Measurements from ENCODE around the gene DMWD. TPM values are rescaled to one million over a fixed set of nuclear protein-coding genes. Genes with fewer than 3 reads are reported as not detected.

The DMWD gene
- total RNA-seq, 1 experiment from 2014 or later: 44.3 TPM

DNA sequence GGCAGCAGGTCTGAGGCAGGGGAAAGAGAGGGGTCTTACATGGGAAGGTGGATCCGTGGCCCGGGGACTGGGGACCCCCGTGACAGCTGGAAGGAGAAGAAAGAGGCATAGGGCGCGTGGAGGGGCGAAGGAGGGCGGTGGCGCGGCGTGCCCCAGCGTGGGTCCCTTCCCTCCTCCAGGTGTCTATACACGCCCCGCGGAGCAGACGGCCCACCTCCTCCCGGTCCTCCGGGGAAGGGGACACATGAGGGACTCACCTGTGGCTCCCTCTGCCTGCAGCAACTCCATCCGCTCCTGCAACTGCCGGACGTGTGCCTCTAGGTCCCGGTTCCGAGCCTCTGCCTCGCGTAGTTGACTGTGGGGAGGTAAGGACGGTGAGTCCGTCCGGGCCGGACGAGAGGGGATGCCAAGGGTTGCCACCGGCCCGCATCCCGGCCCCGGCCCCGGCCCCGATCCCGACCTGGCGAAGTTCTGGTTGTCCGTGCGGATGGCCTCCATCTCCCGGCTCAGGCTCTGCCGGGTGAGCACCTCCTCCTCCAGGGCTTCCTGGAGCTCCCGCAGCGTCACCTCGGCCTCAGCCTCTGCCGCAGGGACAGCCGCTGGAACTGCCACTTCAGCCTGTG, 21.2 kb downstream of the DMWD start:
- DNase-seq (ENCODE audit: low read depth): no peak

GRCh38 chr19:45770192-45771101, 22.2 kb downstream of the DMWD start:
- DNase-seq (ENCODE audit: low read depth): peak; percentile 79

DNA sequence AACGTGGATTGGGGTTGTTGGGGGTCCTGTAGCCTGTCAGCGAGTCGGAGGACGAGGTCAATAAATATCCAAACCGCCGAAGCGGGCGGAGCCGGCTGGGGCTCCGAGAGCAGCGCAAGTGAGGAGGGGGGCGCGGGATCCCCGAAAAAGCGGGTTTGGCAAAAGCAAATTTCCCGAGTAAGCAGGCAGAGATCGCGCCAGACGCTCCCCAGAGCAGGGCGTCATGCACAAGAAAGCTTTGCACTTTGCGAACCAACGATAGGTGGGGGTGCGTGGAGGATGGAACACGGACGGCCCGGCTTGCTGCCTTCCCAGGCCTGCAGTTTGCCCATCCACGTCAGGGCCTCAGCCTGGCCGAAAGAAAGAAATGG, 22.8 kb downstream of the DMWD start:
- no peak for DNase-seq (ENCODE audit: low read depth)

DNA sequence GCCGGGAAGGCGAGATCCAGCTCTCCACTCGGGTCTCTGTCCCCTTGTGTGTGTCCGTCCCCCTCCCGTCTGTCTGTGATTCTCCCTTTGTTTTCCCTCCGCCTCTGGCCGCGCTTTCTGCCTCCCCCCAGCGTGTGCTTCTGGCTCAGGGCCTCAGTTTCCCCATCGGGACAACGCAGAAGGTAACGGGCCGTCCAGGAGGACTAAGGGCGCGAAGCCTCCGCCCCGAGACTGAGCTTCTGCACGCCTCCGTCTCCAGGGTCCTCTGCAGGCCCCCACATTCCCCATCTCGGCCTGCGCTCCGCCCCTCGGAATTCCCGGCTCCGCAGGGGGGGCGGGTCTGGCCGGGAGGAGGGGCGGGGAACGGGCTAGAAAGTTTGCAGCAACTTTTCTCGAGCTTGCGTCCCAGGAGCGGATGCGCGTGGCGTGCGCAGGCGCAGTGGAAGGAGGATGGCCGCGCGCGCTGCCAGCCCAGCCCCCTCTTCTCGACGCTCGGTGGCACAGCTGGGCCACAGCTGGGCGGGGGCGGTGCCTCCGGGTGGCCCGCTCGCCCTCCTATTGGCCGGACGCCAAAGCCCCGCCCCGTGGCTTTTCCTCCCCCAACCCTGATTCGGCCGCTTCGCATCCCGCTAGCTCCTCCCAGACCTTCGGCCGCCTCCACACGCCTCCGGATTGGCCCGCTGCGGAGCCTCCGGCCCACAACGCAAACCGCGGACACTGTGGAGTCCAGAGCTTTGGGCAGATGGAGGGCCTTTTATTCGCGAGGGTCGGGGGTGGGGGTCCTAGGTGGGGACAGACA, 23.5 kb downstream of the DMWD start, which contains the start of gene SIX5:
TSS of gene SIX5 (minus strand) at position 269 of the 799 bp plus-strand sequence. CDS start 408 bp downstream, outside the sequence.
- peak; percentile 98 for DNase-seq (ENCODE audit: low read depth)

GRCh38 chr19:45768655-45768983, 24.0 kb downstream of the DMWD start:
- DNase-seq (ENCODE audit: low read depth): no peak

DNA sequence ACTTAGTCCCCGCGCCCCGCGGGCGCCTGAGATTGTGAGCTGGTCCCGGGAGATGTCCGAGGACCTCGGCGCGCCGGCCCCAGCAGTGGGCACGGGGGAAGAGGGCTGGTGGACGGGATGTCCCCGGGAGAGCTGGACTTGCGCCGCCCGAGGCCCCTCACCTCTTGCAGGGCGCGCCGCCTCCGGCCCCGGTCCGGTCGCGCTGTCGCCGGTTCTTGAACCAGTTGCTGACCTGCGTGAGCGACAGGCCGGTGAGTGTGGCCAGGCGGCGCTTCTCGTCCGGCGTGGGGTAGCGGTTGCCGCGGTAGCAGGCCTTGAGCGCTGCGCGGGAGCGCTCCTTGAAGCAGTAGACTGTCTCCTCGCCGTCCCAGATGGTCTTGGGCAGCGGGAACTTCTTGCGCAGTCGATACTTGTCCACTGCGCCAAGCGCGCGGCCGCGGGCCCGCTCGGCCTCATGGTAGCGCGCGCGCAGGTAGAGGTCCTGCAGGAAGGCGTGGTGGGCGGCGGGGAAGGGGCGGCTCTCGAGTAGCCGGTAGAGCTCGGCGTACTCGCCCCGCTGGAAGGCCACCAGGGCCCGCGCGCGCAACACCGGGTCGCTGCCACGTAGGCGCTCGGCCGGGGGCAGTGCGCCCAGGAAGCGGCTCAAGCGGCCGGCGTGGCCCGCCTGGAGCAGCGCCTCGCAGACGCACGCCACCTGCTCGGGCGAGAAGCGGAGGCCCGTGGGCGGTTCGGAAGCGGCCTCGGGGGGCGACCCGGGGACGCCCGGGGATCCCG, 24.6 kb downstream of the DMWD start:
- peak; percentile 56 for DNase-seq (ENCODE audit: low read depth)

DNA sequence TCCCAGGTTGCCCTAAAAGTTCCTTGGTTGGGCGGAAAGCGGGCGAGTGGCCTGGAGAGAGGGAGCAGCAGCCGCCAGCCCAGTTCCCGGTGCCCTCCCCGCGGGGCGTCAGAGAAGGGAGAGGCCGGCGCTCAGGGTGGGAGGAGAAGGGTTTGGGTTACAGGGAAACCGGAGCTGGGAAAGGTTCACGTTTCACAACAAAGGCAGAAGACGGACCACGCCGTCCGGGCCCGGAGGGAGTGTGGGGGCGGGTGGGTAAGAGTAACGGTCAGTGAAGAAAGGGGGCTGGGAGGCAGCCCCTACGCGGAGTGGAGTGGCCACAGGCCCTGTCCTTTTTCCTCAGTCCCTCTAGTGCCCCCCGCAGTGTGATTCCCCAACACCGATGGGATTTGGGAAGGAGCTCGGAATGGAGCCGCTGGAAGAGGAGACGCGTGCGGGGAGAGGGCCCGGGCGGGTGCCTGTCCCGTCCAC, 25.2 kb downstream of the DMWD start:
- peak; percentile 72 for DNase-seq (ENCODE audit: low read depth)

DNA sequence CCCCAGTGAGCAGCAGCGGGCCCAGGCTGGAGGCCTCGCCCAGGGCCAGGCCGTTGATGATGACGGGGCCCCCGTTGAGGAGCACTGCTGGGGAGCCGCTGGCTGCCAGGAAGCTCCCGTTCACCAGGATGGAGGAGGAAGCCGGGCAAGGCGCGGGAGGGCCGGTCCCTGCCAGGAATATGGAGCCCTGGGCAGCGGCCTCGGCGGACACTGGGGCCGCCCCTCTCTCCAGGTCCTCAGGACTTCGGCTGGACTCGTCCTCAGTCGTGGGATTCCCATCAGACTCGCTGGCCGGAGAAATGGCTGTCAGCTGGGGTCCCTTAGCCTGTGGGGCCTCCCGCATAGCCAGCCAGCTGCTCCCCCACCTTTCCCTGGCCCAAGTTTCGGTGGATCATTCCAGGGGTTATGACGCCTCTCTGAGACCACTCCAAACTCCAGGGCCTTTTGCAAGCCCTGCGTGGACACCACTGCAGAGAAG, 25.7 kb downstream of the DMWD start:
- DNase-seq (ENCODE audit: low read depth): no peak

DNA sequence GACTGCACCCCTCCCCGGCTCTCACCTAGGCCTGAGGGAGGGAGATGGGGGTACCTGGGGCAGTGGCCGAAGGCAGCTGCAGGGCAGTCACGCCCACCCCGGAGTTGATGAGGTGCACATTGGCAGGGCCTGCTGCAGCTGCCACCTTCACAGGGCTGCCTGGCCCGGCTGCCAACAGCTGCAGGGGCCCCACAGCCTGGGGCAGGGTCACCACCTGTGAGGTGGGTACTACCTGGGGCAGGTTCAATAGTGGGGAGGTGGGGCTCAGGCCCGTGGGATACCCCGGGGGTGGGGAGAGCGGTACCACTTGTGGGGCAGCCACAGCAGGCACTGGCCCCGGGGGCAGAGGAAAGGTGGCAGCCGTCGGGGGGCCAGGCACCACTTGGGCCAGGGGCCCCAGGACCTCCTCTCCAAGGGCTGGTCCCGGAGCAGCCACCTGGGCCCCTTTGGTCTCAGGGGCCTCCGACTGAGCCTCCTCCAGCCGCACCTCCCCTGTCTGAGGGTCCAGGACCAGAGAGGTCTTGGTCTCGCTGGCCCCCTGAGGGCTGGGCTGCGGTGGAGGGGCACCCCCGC, 26.3 kb downstream of the DMWD start:
- DNase-seq (ENCODE audit: low read depth): no peak

GRCh38 chr19:45765702-45766295, 26.8 kb downstream of the DMWD start:
- no peak for DNase-seq (ENCODE audit: low read depth)

- no peak for DNase-seq (ENCODE audit: low read depth)
Observed at GRCh38 chr19:45764945-45765701, 27.5 kb downstream of the DMWD start.

DNA sequence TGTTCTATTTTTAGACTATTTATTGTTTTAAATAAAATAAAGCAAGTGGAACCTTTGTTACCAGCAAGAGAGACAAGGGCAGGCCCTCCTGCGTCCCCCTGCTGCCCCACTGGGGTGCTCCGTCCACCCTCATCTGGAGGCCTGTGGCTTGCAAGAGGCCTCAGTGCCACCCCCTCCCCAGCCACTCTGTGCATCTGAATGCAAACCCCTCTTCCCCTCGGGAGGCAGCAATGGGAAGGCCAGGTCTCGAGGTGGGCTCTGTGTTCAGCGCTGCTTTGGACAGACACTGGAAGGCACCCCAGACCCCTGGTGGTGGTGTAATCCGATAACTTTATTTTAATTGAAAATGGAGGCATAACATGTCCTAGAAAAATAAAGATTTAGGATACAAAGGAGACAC, 28.2 kb downstream of the DMWD start:
- DNase-seq (ENCODE audit: low read depth): no peak

DNA sequence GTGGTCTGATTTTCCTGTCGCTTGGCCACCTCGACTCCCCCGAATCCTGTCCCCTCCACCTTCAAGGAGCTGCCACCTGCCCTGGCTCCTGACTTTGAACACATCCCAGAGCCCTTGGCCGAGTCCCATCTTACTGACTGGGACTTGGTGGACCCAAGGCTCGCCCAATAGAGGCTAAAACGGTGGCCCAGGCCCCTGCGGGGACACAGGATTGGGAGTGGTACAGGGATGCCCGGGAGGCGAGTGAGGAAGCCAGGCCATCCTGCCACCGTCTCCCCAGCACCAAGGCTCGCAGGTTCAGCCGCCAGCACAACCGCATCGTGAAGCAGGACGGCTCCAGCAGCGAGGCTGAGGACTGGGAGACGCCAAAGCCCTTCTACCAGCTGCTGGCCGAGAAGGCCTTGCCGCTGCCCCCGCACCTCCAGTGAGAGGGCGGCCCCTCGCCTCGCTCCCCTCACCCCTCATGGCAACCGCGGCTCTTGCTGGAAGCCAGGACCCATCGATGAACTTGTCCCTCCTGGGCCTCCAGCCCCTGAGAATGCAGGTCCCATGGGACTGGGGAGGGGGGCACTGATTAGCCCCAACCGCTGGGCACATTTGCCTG, 28.9 kb downstream of the DMWD start:
- DNase-seq (ENCODE audit: low read depth): no peak

DNA sequence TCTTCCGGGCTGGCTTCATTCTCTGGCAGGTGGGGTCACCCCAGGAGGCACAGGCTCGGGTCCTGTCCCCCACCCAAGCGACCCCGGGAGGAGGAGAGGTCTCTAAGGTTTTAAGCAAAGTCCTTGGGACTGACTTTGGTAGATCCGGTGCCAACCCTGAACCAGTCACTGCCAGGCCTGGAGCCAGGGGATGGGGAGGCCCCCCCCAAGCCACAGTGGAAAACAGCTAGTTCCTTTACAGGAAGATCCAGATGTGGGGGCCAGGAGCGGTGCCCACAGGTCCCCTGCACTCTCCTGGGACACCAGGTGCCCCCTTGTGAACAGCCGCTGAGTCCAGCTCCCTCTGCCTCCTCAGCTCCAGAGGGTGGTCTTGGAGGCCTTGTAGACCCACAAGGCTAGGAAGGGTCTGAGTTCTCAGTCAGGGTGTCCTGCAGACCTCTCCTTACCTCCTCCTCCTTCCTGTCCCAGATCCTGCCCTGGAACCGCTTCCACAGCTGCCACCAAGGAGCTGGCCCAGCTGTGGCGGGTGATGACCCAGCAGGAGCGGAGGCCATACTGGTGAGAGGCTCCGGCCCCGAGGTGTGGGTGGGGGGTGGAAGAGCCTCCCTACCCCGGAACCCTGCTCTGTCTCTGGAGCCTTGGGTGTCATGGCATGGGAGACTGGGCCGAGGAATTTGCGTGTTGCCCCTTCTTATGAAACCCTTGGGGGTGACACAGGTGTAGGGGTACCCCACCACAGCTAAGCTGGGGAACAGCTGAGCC, 29.6 kb downstream of the DMWD start:
- DNase-seq (ENCODE audit: low read depth): no peak

DNA sequence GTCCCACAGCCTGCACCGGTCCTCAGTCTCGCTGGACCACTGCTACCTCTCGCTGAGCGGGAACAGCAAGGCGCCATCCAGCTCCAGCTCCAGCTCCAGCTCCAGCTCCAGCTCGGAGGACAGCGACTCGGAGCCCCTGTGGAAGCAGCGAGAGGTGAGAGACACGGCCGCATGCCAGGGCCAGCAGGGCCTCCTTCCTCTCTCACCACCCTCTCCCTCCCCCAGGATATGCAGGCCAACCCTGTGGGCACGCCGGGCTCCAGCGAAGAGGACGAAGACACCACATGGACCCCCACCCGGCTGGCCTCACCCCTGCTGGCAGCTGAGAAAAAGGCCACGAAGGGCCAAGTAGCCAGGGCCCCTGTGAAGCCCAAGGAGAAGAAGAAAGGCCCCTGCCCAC, 30.9 kb downstream of the DMWD start:
- no peak for DNase-seq (ENCODE audit: low read depth)

DNA sequence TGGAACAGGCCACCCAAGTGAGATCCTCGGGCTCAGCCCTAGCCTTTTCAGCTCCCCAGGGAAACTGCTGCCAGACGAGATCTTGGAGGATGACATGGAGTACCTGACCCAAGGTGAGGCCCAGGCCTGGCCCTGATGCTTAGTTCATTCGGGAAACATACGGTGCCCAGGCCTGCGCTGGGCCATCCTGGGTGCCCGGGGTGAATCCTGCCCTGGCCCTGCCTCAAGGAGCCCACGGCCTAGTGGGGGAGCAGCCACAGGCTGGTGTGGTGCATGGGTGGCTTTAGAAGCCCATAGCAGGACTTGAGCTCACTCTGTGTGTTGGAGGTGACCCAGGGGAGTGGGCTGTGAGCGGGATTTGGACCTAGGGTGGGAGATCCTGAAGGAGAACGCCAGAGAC, 33.7 kb downstream of the DMWD start:
- no peak for DNase-seq (ENCODE audit: low read depth)

DNA sequence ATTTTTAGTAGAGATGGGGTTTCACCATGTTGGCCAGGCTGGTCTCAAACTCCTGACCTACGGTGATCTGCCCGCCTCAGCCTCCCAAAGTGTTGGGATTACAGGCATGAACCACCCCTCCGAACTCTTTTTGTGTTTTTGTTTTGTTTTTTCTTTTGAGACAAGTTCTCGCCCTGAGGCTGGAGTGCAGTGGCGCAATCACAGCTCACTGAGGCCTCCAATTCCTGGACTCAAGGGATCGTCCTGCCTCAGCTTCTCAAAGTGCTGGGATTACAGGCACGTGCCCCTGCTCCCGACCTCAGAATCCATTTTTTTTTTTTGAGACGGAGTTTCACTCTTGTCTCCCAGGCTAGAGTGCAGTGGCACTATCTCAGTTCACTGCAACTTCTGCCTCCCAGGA, 35.0 kb downstream of the DMWD start:
- DNase-seq (ENCODE audit: low read depth): no peak

- DNase-seq (ENCODE audit: low read depth): no peak
Observed at GRCh38 chr19:45754323-45754722, 38.3 kb downstream of the DMWD start.
